NCI-H2196 (cell line): ENCODE results near the gene RNF135.
"Not testable (repeated sequence)": the region's sequence is repeated elsewhere in the genome, so short reads cannot be mapped to it uniquely, and the experiment has no call there.

Experiments used
- DNase-seq: peaks from one replicate; lab custom pipeline; 2025; ENCODE audit not compliant: unreplicated experiment; lab: John Stamatoyannopoulos, UW

Gene RNF135, protein sequence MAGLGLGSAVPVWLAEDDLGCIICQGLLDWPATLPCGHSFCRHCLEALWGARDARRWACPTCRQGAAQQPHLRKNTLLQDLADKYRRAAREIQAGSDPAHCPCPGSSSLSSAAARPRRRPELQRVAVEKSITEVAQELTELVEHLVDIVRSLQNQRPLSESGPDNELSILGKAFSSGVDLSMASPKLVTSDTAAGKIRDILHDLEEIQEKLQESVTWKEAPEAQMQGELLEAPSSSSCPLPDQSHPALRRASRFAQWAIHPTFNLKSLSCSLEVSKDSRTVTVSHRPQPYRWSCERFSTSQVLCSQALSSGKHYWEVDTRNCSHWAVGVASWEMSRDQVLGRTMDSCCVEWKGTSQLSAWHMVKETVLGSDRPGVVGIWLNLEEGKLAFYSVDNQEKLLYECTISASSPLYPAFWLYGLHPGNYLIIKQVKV

GRCh38 chr17:30970831-30971567 is at the start of gene RNF135:
Gene RNF135, plus strand, starts transcription at chr17:30971039. Its CDS starts 35 bp downstream, at chr17:30971074.
- peak; percentile 40 for DNase-seq

DNA sequence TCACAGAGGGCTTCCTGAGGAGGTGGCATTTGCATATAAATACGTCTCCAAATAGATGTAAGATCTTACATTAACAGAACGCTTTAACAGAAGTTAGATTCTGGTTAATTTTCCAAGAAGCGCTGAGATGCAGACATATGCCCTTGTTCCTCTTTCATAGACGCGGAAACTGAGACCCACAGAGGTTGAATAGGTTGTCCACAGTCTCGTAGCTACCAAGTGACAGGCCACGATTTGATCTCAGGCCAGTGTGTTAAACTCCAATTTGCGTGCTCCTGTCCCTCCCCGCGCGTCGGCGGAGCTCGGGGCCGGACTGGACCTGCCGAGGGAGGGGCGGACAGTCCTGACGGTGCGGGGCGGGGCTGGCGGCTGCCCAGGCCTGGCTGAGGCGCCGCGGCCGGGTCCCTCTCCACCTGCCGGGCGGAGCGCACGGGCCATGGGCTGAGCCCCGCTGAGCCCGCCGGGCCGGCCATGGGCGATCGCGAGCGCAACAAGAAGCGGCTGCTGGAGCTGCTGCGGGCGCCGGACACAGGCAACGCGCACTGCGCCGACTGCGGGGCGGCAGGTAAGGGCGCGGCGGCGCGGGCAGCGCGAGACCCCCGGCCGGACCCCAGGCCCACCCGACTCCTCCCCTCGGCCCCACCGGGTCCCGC is 49.2 kb upstream of the RNF135 start, which contains the start of gene ADAP2:
ADAP2 (plus strand) TSS at position 402 of the 653 bp plus-strand sequence; CDS start at position 472, 70 bp downstream.
- DNase-seq = peak; percentile 8

GRCh38 chr17:30922235-30923030 is 48.4 kb upstream of the RNF135 start:
- DNase-seq = no peak

DNA sequence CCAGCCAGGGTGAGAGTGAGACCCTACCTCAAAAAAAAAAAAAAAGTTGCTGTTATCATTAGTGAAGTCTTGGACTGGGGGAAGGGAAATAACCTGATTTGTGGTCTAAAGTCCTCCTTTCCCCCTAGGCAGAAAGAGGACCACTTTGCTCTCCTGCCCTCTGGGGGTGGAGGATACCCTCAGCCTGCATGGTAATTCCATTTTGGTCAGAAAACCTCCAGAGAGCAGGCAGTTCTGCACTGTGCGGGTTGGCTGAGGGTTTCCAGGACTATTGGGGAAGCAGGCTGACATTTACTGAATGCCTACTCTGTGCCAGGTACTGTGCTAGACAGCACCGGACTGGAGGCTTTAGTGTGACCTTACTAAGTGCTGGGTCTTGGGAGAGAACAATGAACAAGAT is 46.5 kb upstream of the RNF135 start:
- DNase-seq = no peak

DNA sequence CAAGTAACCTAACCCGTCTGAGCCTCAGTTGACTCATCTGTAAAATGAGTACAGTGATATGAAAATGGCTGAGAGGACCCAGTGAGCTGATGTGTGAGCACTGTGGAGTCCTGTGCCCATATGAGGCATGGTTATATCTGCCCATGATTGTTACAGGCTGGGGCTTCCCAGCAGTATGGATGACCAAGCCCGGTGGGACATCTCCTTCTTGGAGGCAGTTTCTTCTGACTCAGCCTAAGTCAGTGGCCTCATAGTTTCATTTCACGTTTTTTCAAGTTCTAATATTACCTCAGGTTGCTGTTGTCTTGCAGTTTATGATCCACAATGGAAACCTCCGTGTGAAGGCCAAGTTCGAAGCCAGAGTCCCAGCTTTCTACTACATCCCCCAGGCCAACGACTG is 44.3 kb upstream of the RNF135 start:
- DNase-seq = no peak

- DNase-seq = no peak
Observed at GRCh38 chr17:30927756-30928155, 43.1 kb upstream of the RNF135 start.

GRCh38 chr17:30928584-30928983 is 42.3 kb upstream of the RNF135 start:
- no peak for DNase-seq

DNA sequence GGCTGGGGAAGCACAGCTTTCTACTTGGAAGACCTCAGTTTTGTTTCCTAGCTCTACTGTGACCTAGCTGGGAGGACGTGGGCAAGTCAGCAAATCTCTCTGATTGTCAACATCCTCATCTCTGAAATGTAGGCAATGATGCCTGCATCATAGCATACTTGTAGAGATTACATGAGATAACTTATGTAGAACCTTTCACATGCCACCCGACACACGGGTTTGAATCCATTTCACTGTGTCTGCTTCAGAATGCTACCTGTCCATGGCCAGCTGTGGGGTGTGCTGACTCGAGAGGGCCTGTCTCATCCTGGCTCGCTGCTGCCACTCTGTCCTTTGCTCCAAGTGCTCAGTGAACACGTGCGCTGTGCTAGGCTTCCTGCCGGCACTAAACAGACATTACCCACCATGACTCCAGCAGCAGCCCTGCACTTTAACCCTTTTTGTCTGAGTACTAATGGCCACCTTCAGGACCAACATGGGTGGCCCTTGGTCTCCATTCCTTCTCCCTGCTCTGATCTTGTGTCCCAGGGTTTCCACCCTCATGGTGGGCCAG is 41.7 kb upstream of the RNF135 start:
- DNase-seq = no peak

- not testable (repeated sequence) for DNase-seq
Observed at GRCh38 chr17:30929861-30930260, 41.0 kb upstream of the RNF135 start.

GRCh38 chr17:30930495-30930894 is 40.3 kb upstream of the RNF135 start:
- DNase-seq = no peak

- not testable (repeated sequence) for DNase-seq
Observed at GRCh38 chr17:30931582-30931981, 39.3 kb upstream of the RNF135 start.

- no peak for DNase-seq
Observed at GRCh38 chr17:30933966-30934365, 36.9 kb upstream of the RNF135 start.

DNA sequence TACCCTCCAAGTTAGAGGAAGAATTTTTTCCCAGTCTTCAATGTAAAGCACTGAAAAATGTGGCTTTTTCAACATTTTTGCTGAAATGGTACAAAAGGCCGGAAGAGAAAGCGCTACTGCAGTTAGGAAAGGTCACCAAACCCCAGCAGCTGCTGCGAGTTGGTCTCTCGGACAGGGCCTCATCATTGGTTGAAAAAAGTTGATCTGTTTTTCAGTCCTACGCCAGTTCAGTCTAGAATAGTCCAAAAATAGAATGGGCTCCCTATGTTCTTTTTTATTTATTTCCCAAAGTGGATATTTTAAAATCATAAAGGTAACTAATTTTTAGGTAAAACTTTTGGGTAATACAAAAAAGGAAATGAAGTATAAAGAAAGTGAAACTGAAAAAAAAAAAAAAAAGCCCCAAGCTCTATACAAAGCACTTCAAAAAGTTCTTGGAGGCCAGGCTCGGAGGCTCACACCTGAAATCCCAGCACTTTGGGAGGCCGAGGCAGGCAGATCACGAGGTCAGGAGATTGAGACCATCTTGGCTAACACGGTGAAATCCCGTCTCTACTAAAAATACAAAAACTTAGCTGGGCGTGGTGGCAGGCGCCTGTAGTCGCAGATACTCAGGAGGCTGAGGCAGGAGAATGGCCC is 31.7 kb upstream of the RNF135 start:
- no peak for DNase-seq

DNA sequence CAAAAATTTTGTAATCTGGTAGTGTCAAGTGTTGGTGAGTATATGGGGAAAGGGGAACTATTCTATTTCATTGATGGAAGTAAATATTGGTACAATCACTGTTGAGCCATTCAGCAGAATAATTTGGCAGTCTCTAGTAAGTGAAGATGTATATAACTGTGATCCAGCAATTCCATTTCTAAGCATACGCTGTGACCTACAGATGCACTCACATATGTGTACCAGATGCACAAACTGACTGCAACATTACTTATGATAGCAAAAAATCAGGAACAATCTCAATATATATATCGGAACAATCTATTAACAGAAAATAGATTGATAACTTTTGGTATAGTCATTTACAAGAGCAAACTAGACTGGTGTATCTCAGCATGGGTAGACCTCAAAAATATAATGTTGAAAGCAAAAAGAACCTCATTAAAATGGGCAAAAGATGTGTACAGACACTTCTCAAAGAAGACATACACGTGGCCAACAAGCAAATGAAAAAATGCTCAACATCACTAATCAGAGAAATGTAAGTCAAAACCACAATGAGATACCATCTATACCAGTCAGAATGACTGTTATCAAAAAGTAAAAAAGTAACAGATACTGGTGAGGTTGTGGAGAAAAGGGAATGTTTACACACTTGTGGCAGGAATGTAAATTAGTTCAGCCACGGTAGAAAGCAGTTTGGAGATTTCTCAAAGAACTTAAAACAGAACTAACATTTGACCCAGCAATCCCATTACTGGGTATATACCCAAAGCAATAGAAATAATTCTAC is 28.3 kb upstream of the RNF135 start:
- no peak for DNase-seq

- DNase-seq = no peak
Observed at GRCh38 chr17:30947796-30948195, 23.0 kb upstream of the RNF135 start.

GRCh38 chr17:30950189-30950588 is 20.6 kb upstream of the RNF135 start:
- no peak for DNase-seq

DNA sequence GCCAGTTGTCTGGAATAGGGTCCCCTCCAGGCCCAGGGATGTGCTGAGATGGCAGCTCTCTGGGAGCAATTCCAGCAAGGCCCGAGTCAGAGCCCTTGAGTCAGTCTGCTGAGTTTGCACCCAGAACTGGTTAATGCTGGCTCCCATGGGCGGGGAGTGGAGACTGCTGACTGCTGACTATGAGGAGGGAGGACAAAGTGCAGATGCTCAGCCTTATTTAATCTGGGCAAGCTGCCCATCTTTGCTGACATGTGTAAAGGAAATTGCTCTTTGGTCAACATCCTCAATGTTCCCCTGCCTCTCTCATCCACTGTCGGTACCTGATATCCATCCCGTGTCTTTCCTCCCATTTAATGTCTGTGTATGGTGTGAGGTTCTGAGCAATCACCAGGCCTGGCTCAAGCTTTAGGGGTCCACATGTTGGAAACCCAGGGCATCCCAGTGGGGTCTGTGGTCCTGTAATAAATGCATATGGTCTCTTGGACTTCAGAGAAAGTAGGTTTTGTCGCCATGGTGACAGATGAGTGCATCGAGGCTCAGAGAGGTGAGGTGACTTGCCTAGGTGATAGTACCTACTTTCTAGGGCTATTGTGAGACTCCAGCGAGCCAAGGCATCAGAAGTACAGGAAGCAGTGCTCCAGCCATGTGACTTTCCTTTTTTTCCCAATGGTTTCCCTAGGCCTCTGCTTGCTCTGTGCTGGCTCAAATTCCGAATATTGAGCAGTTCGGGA is 20.0 kb upstream of the RNF135 start:
- peak; percentile 70 for DNase-seq

GRCh38 chr17:30952638-30953393 is 18.0 kb upstream of the RNF135 start:
- DNase-seq = no peak
